HG03571 (cell line): Measurements from ENCODE around the gene GPR18.
"Not testable (repeated sequence)": the region's sequence is repeated elsewhere in the genome, so short reads cannot be mapped to it uniquely, and the experiment has no call there.

Source experiments
- ATAC-seq: cut with Tn5 transposase; IDR thresholded peaks from one replicate; pipeline ENCODE4 v1.9.1; 2021; ENCODE audit not compliant: unreplicated experiment

The GPR18 gene

GRCh38 chr13:99268822-99269221, 10.6 kb upstream of the GPR18 start:
- no peak for ATAC-seq

DNA sequence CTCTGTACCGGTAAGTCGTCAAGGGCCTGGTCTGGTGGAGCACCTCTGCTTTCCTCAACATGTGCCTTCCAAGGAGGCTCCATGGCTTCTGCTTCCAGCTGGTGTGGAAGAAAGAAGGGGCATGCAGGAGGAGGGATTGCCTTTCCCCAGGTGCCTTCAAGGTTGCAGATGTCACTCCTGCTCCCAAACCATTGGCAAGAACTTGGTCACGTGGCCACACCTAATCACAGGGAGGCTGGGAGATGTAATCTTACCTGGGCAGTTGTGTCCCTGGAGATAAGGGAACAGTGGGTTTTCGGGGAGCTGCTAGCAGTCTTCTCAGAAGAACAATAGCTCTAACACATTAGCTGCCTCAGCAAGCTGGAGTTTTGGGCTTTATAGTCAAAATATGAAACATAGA, 9.7 kb upstream of the GPR18 start:
- no peak for ATAC-seq

GRCh38 chr13:99266827-99267226, 8.6 kb upstream of the GPR18 start:
- ATAC-seq = no peak

DNA sequence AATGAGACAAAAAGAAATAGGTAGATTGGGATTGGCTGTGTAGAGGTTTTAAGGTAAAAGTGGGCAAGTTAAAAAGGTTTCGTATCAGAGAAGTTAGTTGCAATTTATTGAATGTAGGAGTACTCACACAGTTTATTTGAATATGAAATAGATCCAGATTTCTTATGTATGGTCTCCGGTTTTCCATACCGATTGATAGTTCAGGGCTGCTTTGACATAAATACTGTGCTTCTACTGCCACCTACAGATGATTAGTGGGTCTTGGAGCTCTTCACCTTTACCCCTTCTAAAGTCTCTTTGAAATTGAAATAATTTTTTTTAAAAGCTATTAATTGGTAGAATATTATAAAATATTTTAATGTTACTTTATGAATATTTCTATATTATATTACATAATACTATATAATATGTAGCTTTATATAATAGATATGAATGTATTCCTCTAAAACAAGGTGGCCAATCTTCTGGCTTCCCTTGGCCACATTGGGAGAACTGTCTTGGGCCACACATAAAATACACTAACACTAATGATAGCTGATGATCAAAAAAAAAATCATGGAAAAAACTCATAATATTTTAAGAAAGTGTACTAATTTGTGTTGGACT, 7.7 kb upstream of the GPR18 start:
- ATAC-seq = no peak

- no peak for ATAC-seq
Observed at GRCh38 chr13:99265162-99265800, 7.1 kb upstream of the GPR18 start.

- ATAC-seq = no peak
Observed at GRCh38 chr13:99264051-99264450, 5.9 kb upstream of the GPR18 start.

GRCh38 chr13:99263126-99263785, 5.1 kb upstream of the GPR18 start:
- no peak for ATAC-seq

DNA sequence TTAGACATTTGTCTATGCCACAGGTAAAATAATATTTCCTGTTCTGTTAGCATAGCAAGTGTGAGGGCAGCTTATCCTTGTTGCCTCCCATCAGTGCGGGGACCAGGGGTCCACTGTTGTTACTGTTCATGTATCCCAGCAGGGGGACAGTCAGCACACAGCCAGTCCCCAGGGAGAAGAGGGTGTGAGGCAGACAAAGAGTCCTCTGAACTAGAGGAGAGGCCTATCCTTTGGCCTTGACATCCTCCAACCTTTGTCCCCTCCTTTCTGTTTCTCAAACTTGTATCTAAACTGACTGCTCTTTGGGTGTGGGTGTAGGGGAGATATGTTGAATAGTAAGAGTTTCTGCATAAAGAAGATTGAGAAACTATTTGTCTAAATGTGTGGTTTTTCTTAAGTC, 2.9 kb upstream of the GPR18 start:
- ATAC-seq = no peak

GRCh38 chr13:99260216-99260615, 2.0 kb upstream of the GPR18 start:
- ATAC-seq = no peak

DNA sequence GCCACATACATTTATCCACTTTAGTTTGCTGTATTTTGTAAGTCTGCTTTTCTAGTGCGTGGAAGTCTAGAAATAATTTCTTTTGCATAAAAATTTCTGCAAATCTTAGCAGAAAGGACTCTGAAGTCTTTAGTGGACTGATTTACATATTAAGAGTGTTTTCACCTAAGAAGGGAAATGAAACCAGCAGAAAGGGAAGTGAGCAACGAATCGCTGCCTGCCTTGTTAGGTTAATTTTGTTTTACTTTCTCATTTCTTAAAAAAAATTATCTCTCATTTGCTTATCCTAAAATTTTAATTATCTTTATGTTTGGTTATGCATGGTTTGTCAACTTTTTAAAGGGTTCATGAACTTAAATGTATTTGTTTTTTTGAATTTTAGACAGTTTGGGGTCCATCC, 767 bp upstream of the GPR18 start:
- ATAC-seq = peak; percentile 63

DNA sequence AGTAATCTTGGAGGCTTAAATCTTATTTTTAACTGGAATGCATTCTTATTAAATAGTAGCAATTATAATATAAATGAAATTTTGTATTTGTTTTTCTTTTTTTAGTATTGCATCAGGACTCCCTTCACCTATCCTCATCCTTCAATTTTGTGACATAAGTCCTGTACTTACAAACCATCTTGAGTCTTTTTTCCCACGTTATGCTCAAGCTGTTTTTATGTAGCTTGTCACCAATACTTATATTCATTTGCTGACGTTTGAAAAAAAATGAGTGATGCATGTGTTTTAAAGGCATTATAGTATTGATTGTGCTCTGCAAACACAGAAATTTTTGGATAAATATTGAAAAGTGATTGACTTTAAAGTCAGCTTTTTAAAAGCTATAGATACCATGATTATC, 888 bp downstream of the GPR18 start:
- ATAC-seq = no peak

- ATAC-seq = no peak
Observed at GRCh38 chr13:99256709-99257108, 1.5 kb downstream of the GPR18 start.

DNA sequence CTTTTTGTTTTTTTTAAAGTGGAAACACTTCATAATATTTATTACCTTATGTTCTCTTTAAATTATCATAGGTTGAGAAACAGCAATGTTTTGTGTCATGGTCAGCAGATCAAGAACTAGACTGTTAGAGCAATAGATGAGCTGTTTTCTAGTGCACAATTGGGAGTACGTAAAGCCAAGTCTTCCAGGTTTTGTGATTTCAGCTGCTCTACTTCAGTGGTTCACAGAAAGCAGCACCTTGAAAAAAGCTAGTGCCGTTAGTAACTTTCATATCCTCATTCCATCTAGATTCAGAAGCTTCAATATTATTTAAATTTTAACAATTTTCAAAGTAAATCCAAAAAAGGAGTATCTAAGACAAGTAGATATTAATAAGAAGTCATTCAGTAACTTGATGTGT, 1.9 kb downstream of the GPR18 start:
- no peak for ATAC-seq

GRCh38 chr13:99255271-99255670, 2.9 kb downstream of the GPR18 start:
- ATAC-seq = no peak

- no peak for ATAC-seq
Observed at GRCh38 chr13:99254830-99255229, 3.3 kb downstream of the GPR18 start.

DNA sequence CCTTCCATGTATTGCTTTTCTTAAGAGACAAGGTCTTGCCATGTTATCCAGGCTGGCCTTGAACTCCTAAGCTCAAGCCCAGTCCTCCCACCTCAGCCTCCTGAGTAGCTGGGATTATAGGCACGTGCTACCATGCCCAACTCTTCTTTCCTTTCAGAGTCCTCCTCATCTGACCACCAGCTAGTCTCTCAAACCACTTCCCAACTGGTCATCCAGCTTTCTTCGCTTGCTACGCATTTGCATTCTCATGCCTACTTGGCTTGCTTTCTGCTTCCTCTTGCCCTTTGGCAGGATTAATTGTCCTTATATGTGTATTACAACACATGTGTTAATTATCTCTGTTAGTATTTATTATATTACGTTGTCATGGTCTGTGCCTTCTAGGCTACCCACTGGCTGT, 6.3 kb downstream of the GPR18 start:
- no peak for ATAC-seq

DNA sequence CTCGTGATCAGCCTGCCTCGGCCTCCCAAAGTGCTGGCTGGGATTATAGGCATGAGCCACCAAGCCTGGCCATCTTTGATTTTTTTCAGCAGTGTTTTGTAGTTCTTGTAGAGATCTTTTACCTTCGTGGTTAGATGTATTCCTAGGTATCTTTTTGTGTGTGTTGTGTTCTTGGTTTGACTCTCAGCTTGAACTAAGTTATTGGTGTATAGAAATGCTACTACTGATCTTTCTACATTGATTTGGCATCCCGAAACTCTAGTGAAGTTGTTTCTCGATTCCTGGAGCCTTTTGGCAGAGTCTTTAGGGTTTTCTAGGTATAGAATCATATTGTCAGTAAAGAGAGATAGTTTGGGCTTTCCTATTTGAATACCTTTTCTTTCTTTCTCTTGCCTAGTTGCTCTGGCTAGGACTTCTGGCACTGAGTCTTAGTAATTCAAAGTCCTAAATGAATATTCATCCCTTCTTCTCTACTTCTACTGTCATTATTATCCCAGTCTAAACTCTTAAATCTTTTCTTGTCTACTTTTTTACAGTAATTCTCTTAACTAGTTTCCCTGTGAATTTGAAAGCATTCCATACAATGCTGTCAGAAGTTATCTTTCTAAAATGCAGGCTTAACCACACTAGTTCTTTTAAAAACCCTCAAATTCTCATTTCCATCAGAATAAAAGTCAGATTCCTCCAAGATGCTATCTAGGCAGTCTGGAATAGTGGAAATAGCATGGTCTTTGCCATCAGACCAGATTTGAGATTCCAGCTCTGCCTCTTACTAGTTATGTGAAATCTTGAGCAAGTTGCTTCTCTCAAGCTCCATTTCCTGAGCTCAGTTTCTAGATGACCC, 7.0 kb downstream of the GPR18 start:
- no peak for ATAC-seq

DNA sequence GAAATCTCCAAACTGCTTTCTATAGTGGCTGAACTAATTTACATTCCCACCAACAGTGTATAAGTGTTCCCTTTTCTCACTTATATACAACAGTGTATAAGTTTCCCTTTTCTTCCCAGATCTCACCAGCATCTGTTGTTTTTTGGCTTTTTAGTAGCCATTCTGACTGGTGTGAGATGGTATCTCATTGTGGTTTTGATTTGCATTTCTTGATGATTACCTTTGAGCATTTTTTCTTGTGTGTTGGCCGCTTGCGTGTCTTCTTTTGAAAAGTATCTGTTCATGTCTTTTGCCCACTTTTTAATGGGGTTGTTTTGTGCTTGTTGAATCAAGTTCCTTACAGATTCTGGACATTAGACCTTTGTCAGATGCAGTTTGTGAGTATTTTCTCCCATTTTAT, 8.6 kb downstream of the GPR18 start:
- not testable (repeated sequence) for ATAC-seq

DNA sequence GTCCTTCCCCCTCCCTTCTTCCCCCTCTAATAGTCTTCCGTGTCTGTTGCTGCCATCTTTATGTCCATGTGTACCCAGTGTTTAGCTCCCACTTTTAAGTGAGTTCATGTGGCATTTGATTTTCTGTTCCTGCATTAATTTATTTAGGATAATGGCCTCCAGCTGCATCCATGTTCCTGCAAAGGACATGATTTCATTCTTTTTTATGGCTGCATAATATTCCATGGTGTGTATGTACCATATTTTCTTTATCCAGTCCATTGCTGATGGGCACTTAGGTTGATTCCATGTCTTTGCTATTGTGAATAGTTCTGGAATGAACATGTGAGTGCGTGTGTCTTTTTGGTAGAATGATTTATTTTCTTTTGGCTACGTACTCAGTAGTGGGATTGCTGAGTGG, 9.0 kb downstream of the GPR18 start:
- ATAC-seq = not testable (repeated sequence)

- no peak for ATAC-seq
Observed at GRCh38 chr13:99246100-99246499, 12.1 kb downstream of the GPR18 start.

DNA sequence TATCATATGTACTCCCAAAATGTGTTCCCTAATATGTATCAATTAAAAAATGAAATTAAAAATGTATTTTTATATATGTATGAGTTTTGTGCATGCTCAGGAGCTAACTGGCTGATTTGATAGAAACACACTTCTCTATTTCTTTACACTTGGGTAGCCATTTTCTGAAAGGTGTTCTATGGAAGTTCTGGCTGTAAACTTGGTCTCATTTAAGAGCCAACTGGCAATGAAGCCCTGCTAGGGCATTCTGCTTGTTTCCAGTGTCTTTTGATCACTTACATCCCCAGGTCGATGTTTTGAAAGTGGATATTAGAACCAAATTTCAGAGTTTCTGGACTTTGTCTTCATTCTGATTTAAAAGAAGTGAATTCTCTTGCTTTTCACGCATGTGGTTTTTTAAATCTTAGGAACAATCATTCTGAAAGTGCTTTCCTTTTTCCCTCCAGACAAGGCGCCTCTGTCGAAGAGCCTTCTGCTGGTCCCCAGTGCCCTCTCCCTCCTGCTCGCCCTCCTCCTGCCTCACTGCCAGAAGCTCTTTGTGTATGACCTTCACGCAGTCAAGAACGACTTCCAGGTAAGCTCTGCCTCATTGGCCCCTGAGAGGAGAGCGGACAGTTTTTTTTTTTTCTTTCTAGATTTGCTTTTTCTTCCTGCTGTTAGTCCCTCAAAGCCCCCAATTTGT, 20.1 kb downstream of the GPR18 start:
- ATAC-seq = peak; percentile 74
